Thyroid gland (tissue), 4 donors: ENCODE results near the gene TAS1R3. TPM values are rescaled to one million over a fixed set of nuclear protein-coding genes. Genes with fewer than 3 reads are reported as not detected.

Source experiments
- DNase-seq, 2 donors: peaks; one replicate each; pipeline ENCODE4 v3.0.0-alpha.2; 2019
- H3K27ac ChIP-seq, 3 donors: fragments of 200-600 bp; sonication (generic); 1 replicate in 2 of 3; 2 replicates in 1 of 3; pipeline ENCODE4 v1.5.1; 2016 to 2019; ENCODE audit warnings: mild to moderate bottlenecking in 1 of 3, moderate library complexity in 1 of 3
- H3K27me3 ChIP-seq: fragments of 200-600 bp; sonication (generic); one replicate; pipeline ENCODE4 v1.5.1; 2019
- H3K36me3 ChIP-seq, 2 donors: fragments of 200-600 bp; sonication (generic); one replicate each; pipeline ENCODE4 v1.5.1; 2016 to 2019
- H3K4me1 ChIP-seq, 2 donors: fragments of 200-600 bp; sonication (generic); one replicate each; pipeline ENCODE4 v1.5.1; 2017 to 2019
- H3K4me3 ChIP-seq, 3 donors: fragments of 200-600 bp; sonication (generic); replicated peaks in 1 of 3; 1 replicate in 2 of 3; 2 replicates in 1 of 3; pipeline ENCODE4 v1.5.1; 2016; ENCODE audit warnings: mild to moderate bottlenecking in 1 of 3
- H3K9me3 ChIP-seq: fragments of 200-600 bp; sonication (generic); one replicate; pipeline ENCODE4 v1.5.1; 2017
- POLR2A ChIP-seq, 2 donors: fragments of 450-650 bp; IDR thresholded peaks; one replicate each; pipeline ENCODE4 v1.6.1; 2017; ENCODE audit warnings: antibody characterized with exemption in 2 of 2, mild to moderate bottlenecking in 2 of 2, moderate library complexity in 1 of 2
- WGBS, 2 donors: methylation state at CpG; one replicate each; pipeline ENCODE4 v1.1.5; 2017; 5-methylcytosine and 5-hydroxymethylcytosine counted together
- intact Hi-C: fragments of 100-400 bp; cut with DNase I; formaldehyde crosslinking; loops from one replicate; pipeline ENCODE4 v1.15.1; 2023
- total RNA-seq, 4 donors: library from RNA; depleted of rRNA; stranded (reverse); fragments of >200 nt; gene quantifications; one replicate each; pipeline ENCODE4 v1.2.3, GENCODE V29; 2016
- TF ChIP-seq, protein P1 (sequence below), 6 experiments: fragments of 200-600 bp in 3 of 6; fragments of 450-650 bp in 3 of 6; sonication (generic) in 3 of 6; IDR thresholded peaks; one replicate each; pipeline ENCODE4 v1.5.1; 2016 to 2019; ENCODE audit warnings: antibody characterized with exemption in 6 of 6, mild to moderate bottlenecking in 2 of 6, inconsistent platforms in 1 of 6, moderate library complexity in 1 of 6

TAS1R3 gene
- total RNA-seq, 4 donors from 2014 or later = 0.11 to 1.4 (median 0.68) TPM

DNA sequence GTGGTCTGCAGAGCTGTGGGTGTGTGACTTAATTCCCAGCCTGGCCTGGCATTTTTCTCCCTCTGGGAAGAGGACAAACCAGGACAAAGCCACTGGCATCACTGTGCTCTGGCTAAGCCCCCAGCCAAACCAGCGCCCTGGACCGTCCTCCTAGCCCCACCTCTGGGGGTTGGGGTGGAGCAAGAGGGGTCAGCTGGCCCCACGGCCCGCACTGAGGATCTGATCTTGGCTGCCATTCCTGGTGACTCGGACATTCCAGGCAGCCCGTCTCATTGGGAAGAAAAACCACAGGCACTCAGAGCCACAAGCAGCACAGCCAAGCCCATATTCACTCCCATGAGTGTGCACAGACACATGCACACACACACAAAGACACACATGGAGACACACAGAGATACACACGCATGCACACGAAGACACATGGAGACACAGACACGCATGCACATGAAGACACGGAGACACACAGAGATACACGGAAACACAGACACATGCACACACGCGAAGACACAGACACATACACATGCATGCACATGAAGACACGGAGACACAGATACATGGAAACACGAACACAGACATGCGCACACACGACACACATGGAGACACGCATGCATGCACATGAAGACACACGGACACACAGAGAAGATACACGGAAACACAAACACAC is 29.6 kb downstream of the TAS1R3 start:
- Histone ChIP-seq H3K4me1 (peaks cover 40 to 59% of the 10 kb centered on the region in 2 donors), H3K4me3 (no peak overlapping the region), H3K36me3 (no peaks in the 10 kb centered on the region), H3K27me3 (no peaks in the 10 kb centered on the region), H3K27ac (peak overlapping the region in 2 of 3 donors; percentile 86 to 87), H3K9me3 (no peaks in the 10 kb centered on the region)
- WGBS, 2 donors = 71 to 76% methylated on average over 17 to 19 of the region's 20 CpGs
- no peak for TF ChIP-seq POLR2A (IDR thresholded peaks at IDR 0.05)
- TF ChIP-seq, protein P1, sequence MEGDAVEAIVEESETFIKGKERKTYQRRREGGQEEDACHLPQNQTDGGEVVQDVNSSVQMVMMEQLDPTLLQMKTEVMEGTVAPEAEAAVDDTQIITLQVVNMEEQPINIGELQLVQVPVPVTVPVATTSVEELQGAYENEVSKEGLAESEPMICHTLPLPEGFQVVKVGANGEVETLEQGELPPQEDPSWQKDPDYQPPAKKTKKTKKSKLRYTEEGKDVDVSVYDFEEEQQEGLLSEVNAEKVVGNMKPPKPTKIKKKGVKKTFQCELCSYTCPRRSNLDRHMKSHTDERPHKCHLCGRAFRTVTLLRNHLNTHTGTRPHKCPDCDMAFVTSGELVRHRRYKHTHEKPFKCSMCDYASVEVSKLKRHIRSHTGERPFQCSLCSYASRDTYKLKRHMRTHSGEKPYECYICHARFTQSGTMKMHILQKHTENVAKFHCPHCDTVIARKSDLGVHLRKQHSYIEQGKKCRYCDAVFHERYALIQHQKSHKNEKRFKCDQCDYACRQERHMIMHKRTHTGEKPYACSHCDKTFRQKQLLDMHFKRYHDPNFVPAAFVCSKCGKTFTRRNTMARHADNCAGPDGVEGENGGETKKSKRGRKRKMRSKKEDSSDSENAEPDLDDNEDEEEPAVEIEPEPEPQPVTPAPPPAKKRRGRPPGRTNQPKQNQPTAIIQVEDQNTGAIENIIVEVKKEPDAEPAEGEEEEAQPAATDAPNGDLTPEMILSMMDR (IDR thresholded peaks at IDR 0.05) = no peak
- intact Hi-C loops = no loop called here
- peak in 1 of 2 donors; percentile 47 for DNase-seq

DNA sequence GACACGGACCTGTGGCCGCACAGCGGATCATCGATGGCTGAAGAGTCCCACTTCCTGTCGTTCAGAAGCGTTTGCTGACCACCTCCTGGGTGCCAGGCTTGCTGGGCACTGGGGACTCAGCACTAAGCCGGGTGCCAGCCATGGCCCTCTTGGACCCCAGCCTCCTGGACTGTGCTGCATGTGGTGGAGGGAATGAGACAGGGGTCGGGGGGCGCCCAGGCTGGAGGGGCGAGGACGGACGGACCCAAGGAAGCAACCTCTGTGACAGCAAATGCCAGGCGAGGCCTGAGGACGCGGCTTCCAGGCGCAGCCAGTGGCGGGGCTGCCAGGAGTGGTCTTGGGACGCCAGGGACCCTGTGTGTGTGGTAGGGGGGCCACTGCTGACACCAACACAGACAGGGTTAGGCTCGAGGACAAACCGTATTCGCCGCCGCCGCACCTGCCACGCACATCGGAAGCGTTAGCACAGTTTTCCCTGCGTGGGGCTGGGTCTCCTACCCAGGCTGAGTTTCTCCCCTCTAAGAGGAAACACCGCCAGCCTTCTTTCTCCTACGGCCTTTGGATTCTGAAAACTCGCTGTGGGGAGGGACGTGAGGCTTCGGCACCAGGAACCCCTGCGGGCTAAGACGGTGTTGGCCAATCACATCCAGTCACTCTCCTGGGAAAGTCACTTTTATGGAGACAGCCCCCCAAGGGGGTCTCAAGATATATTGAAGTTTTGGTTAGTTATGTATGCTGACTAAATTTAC is 30.3 kb downstream of the TAS1R3 start:
- H3K27me3 ChIP-seq = no peaks in the 10 kb centered on the region
- 79% methylated on average over 27 of the region's 35 CpGs for WGBS, 2 donors
- H3K27ac ChIP-seq = peak overlapping the region in 1 of 3 donors; percentile 44
- H3K4me3 ChIP-seq = no peak overlapping the region
- no peak for DNase-seq
- no peaks in the 10 kb centered on the region for H3K9me3 ChIP-seq
- TF ChIP-seq, protein P1 (IDR thresholded peaks at IDR 0.05) = no peak
- no peak for TF ChIP-seq POLR2A (IDR thresholded peaks at IDR 0.05)
- intact Hi-C loops = no loop called here
- H3K36me3 ChIP-seq = no peaks in the 10 kb centered on the region
- H3K4me1 ChIP-seq = peaks cover 34 to 51% of the 10 kb centered on the region in 2 donors

- 28 to 30% methylated on average over 9 to 13 of the region's 13 CpGs for WGBS, 2 donors
- no peak for TF ChIP-seq POLR2A (IDR thresholded peaks at IDR 0.05)
- TF ChIP-seq, protein P1 (IDR thresholded peaks at IDR 0.05) = no peak
- Histone ChIP-seq H3K27me3 (no peaks in the 10 kb centered on the region), H3K4me1 (peaks cover 28 to 45% of the 10 kb centered on the region in 2 donors), H3K36me3 (no peaks in the 10 kb centered on the region), H3K4me3 (no peak overlapping the region), H3K27ac (peak overlapping the region in 1 of 3 donors; percentile 44), H3K9me3 (no peaks in the 10 kb centered on the region)
- no peak for DNase-seq
- intact Hi-C loops = no loop called here
Observed at GRCh38 chr1:1361982-1362423, 30.9 kb downstream of the TAS1R3 start.

GRCh38 chr1:1364266-1364665 is 33.2 kb downstream of the TAS1R3 start:
- no peak for DNase-seq
- Histone ChIP-seq H3K36me3 (no peaks in the 10 kb centered on the region), H3K27ac (no peak overlapping the region), H3K9me3 (no peaks in the 10 kb centered on the region), H3K27me3 (no peaks in the 10 kb centered on the region), H3K4me1 (peaks cover 10 to 23% of the 10 kb centered on the region in 2 donors), H3K4me3 (no peak overlapping the region)
- intact Hi-C loops = no loop called here
- no peak for TF ChIP-seq POLR2A (IDR thresholded peaks at IDR 0.05)
- TF ChIP-seq, protein P1 (IDR thresholded peaks at IDR 0.05) = no peak
- WGBS, 2 donors = 81% methylated on average over 12 to 14 of the region's 14 CpGs
